GM18867 (cell line): ENCODE data around the gene CCDC171.

Source experiments
- ATAC-seq: cut with Tn5 transposase; IDR thresholded peaks from one replicate; pipeline ENCODE4 v1.9.1; 2021; ENCODE audit warnings: mild to moderate bottlenecking, moderate library complexity; ENCODE audit not compliant: unreplicated experiment

The CCDC171 gene

DNA sequence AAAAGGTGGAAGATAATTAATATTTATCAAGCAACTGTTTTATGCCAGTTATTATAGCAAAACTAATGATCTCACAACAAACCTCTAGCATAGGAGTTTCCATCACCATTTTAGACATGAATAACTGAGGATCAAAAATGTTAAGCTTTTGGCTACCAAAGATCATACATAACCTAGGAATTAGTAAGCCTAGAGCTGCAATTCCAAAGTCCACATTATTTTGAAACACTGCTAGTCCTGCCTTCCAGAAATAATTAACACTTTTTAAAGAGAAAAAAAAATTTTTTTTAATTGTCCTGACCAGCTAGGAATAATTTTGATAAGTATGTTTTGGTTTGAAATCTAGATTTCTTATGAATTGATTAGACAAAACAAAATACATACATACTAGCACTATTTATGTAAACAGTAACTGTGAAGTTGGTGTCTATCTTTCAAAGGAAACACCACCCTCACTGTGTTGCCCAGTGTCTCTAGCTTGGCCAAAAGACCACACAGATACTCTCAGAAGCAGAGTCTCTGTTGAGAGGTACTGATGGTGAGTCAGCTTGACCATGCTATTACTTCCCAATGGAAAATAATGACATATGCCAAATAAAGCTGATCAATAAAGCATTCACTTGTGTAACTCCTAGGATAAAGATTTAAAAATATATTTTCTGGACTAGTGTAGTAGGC, 422.4 kb downstream of the CCDC171 start:
- no peak for ATAC-seq

DNA sequence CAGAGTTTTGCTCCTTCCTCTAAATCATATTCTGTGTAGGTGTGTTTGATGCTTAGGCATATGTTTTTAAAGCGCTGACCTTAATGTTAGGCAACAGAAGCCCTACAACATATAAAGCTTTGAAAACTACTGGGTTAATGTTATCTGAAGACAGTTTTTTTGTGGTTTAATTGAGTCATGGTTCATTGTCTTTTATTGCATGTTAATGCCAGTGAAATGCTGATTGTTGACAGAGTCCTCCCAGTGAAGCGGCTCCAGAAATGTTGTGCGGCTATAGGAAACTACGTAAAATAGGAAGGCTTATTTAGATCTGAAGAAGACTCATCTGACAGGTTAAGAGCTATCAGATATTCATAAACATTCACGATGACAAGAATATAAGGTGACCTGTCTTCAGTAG, 424.6 kb downstream of the CCDC171 start:
- ATAC-seq = no peak

DNA sequence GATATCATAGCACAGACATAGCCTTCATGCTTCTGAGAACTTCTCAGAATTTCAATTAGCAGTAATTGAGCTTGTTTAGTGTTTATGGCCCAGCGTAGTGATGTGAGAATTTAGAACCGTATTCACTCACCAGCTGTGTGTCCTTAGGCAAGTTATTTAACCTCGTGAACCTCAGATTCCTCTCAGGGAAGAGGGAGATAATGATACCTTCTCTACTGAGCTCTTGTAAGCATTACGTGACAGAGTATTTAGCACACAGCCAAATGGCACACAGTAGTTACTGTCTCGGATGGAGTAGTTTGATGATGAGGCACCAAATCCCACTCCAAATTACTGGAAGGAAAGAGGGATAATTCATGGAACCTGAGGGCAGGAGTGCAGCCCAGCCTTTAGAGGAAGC, 429.3 kb downstream of the CCDC171 start:
- ATAC-seq = no peak

DNA sequence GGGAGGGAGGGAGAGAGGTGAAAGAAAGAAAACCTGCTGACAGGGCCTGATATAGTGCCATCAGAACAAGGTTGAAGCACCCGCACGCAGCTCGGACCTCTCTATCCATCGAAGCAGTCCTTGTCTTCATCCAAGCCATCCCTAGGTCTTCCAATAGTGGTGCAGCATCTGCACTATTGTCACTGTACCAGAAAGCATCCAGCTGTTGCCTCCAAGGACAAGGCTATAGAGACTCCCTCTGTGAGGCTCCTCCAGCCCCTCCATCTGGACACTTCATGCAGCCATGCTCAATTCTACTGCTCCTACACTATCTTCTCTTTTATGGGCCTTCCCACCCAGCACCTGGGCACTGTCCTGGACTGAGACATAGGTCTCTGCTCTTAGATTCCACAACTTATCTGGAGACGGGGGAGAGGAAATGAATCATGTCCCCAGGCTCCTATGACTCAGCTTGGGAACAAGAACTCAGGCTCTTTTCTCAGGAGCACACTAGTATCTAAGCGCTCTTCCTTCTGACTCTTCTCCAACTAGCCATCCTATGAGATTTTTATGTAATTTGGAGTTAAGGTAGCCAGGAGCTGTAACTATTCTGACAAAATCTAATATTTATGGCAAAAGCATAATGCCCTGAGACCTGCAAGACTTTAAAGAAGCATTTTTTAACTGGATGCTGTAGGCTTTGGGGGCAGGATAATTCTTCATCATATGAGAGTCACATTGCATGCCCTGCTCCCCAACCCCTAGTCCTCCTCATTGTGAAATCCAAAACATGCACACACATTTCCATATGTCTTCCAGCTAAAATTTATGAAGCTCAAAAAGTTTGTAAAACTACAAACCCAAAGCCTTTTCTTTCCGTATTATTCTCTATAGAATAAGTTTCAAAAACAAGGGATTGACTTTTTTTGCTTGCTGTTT, 446.8 kb downstream of the CCDC171 start:
- ATAC-seq = no peak

DNA sequence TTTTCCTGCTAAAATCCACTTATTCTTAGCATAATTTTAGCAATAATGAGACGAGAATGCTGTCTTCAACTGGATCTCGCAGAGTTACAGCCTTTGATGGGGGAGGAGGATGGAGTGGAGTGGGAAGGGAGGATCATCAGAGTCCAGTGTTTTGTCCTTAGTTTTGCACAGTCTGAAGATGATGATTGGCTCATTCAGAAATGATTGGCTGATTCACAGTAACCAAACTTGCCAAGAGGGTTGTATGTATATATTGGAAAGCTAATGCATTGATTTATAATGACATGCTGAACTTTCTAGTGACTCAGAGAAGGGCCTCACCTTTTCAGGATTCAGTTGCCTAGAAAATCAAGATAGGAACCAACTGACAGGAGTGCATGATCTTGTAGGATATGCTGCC, 448.0 kb downstream of the CCDC171 start:
- no peak for ATAC-seq

DNA sequence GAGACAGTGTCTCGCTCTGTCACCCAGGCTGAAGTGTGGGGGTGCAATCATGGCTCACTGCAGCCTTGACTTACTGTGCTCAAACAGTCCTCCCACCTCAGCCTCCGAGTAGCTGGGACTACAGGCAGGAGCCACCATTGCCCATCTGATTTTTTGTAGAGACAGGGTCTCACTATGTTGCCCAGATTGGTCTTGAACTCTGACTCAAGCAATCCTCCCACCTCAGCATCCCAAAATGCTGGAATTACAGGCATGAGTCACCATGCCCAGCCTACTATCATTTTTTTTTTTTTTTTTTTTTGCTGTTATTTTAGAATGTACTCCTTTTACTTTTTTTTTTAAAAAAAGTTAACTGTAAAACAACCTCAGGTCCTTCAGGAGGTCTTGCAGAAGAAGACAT, 449.0 kb downstream of the CCDC171 start:
- no peak for ATAC-seq

DNA sequence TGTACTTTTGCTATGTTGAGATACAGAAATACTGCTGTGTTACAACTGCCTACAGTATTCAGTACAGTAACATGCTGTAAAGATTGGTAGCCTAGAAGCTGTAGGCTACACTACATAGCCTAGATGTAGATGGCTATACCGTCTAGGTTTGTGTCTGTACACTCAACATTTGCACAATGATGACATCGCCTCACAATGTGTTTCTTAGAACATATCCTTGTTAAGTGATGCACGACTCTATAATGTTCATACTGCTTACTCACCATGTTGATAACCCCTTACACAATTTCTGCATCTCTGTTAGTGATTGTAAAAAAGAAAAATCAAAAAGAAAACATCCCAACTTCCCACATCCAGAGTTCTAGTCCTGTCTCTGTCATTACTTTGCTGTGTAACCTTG, 450.0 kb downstream of the CCDC171 start:
- ATAC-seq = no peak

DNA sequence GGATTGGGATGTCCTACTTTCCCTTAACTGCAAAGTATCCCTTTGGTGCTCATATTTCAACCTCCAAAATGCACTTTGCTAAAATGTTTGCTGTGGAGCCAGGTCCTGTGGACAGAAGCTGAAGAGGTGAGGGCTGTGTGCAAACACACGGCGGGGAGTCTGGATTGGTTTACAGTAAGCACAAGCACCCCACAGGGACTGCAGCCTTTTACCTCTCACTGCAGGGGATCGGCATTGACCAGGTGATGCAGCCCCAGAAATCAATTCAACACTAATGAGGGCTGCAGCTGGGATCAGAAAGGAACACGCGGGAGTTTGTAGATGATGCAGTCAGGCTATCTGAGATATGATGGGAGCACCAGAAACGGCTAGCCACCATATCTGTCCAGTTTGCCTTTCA, 450.9 kb downstream of the CCDC171 start:
- ATAC-seq = no peak

DNA sequence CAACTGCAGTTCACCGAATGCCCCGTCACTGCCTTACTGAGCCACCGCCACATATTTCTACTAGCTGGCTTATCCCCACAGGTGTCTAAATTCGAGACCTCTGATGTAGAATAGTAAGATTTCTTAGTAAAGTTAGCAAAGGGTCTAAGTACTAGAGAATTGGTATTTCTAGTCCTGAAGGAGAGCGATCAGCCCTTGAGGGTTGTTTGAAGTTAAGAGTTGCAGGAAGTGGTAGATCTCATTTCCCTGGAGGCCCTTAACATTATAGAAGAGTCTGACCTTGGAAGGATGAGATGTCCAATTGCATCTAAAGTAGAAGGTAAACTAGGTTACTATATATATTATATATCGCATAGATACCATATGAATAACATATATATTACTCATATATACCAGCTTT, 451.8 kb downstream of the CCDC171 start:
- ATAC-seq = no peak

DNA sequence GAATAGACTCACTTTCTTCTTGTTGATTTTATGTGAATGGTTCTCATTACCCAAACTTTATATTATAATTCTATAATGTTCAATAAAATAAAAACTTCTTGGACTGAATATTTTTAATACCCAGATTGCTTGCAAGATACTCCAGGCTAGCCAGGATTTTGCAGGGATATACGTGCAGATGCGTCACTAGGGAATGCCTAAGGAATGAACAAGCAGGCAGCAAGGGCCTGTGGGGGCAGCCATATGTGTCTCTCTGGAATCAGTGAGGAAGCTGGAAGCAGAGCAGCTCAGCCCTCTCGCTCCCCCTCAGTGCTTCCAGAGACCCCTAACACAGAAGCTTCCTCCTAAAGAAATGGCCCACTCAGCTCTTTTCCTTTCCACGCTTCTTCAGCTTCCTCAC, 457.4 kb downstream of the CCDC171 start:
- ATAC-seq = no peak

DNA sequence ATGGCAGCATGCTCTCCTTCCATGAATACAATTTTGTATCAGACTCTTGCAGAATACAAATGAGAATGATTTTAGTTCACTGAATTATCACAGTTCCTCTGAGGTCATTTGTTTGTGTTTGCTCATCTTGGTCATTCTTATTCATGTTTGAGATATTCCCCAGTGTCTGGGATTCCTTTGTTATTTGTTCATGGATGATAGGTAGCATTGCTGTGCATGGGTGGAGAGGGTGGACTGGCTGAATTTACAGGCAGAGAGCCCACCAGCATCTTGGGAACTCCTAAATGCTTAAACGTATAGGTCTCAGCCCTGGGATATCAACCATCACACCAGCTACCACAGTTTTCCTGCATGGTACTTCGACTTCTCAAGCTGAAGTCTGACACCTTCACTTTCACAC, 459.8 kb downstream of the CCDC171 start:
- no peak for ATAC-seq

DNA sequence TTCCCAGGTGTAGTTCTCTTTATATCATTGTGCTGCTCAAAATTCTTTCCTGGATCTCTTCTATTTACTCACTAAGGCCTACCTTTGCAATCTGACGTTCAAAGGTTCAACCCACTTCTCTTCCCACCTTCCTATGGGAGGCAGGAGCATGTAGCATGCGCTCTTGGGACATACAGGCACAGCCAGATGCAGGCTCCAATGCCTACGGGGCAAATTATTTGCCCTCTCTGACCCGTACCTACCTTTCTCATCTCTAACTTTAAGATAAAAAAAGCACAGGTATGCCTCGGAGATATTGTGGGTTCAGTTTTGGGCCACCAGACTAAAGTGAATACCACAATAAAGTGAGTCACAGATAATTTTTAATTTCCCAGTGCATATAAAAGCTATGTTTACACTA, 460.5 kb downstream of the CCDC171 start:
- ATAC-seq = no peak

DNA sequence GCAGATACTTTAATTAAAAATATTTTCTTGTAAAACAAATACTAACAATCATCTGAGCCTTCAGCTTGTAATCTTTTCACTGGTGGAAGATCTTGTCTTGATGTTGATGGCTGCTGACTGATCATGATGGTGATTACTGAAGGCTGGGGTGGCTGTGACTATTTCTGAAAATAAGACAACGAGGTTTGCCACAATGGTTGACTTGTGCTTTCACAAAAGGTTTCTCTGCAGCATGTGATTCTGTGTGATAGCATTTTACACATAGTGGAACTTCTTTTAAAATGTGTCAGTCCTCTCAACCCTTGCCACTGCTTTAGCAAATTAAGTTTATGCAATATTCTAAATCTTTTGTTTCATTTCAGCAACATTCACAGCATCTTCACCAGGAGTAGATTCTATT, 461.0 kb downstream of the CCDC171 start:
- no peak for ATAC-seq

DNA sequence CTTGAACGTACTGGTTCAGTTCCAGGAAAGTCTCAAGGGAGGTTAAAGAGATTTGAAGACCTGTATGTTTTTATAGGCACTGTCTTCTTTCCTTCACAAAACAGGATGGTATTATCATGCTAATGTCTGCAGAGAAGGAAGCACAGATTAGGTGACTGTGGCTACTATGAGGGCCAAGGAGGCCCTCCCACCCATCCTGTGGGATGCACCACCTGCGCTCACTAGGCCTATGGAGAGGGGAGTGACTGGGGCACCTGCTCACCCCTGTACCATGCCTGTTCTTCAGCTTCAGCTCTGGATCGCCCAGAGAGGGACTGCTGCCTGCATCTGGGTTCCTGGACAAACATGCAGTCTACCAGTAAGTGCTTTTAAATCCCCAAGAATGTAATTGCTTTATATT, 469.4 kb downstream of the CCDC171 start:
- no peak for ATAC-seq

DNA sequence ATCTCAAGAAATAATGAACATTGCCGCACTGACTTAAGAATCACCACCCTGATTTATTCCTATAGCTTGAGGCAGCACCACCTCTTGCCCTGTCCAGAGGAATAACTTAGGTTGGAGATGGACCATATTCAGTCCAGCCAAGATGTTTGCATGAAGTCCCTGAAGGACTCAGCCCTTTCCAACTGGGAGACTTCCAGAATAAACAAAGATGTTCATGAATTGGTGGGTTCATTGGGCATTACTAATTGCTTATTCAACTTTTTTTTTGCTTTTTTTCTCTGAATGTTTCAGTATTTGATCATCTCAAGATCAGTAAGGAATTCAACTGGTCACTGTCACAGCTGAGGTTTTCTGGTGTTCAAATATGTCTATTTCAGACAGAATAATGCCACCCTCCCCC, 470.6 kb downstream of the CCDC171 start:
- ATAC-seq = no peak
